Measurements from ENCODE around the gene MPP3.
A peak's percentile ranks its signal among the peaks of the same experiment; 100 is the strongest.

- TF ChIP-seq POLR2A (IDR thresholded peaks at IDR 0.05) (no peak), CTCF (IDR thresholded peaks at IDR 0.05) (no peak), POLR2AphosphoS5 (IDR thresholded peaks at IDR 0.05; ENCODE audit: insufficient read depth in 1 of 2, low read depth in 1 of 2) (peak in 1 of 2 donors; percentile 22)
Observed at GRCh38 chr17:43823350-43824084, 9.4 kb downstream of the MPP3 start.
